ENCODE measurements around the gene PTX3. TPM values are rescaled to one million over a fixed set of nuclear protein-coding genes. Genes with fewer than 3 reads are reported as not detected.

Gene PTX3
- total RNA-seq, 4 donors from 2014 or later, result 2.1 to 132 (median 5.1) TPM

GRCh38 chr3:157443905-157444796 is 7.5 kb downstream of the PTX3 start:
- H3K4me1 ChIP-seq, result peaks cover 0 to 5% (median 0%) of the 10 kb centered on the region in 4 donors
- H3K27me3 ChIP-seq, result no peaks in the 10 kb centered on the region
- intact Hi-C loops (cut with DNase I), result loop anchor here (5.0 kb wide), 1 partner anchor 237 kb away; no protein-coding TSS in a partner anchor
- H3K9me3 ChIP-seq, result no peaks in the 10 kb centered on the region
- no peak for DNase-seq (ENCODE audit: extremely low spot score)
- no peak overlapping the region for H3K4me3 ChIP-seq
- no peak for TF ChIP-seq POLR2AphosphoS5 (IDR thresholded peaks at IDR 0.05)
- TF ChIP-seq CTCF (IDR thresholded peaks at IDR 0.05), result no peak
- TF ChIP-seq EP300 (IDR thresholded peaks at IDR 0.05), result no peak
- TF ChIP-seq POLR2A (IDR thresholded peaks at IDR 0.05; ENCODE audit: low read depth), result no peak
- no peaks in the 10 kb centered on the region for H3K36me3 ChIP-seq
- no peak overlapping the region for H3K27ac ChIP-seq (replicated peaks in 1 of 4)
- 72% methylated on average over 3 of the region's 3 CpGs for WGBS

- Histone ChIP-seq H3K9me3 (no peaks in the 10 kb centered on the region), H3K36me3 (no peaks in the 10 kb centered on the region), H3K27ac (replicated peaks in 1 of 4) (no peak overlapping the region), H3K4me3 (no peak overlapping the region), H3K27me3 (no peaks in the 10 kb centered on the region), H3K4me1 (no peaks in the 10 kb centered on the region)
- no peak for TF ChIP-seq CTCF (IDR thresholded peaks at IDR 0.05)
- TF ChIP-seq POLR2AphosphoS5 (IDR thresholded peaks at IDR 0.05), result no peak
- TF ChIP-seq POLR2A (IDR thresholded peaks at IDR 0.05; ENCODE audit: low read depth), result no peak
- TF ChIP-seq EP300 (IDR thresholded peaks at IDR 0.05), result no peak
- WGBS, result 83% methylated on average over 1 of the region's 1 CpG
- DNase-seq (ENCODE audit: extremely low spot score), result no peak
- intact Hi-C loops (cut with DNase I), result loop anchor here (5.0 kb wide), 1 partner anchor 237 kb away; no protein-coding TSS in a partner anchor
These were observed 8.1 kb downstream of the PTX3 start for GRCh38 chr3:157444797-157445184.

DNA sequence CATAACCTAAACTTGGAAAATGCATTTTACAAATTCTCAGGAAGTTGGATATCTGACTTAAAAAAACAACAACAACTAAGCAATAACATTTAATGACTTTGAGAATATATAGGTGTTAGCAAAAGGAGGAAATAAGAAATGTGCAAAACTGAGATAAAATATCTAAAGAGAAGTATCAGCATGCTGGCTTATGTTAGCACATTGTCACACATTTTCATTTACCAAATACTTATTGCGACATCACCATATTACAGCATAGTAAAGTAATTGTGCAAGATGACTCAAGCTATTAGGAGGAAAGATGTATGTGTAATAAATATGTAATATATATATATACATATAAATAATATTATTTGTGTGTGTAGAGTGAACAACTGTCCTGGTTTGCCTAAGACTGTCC is 9.2 kb downstream of the PTX3 start:
- Histone ChIP-seq H3K9me3 (no peaks in the 10 kb centered on the region), H3K27ac (replicated peaks in 1 of 4) (no peak overlapping the region), H3K27me3 (no peaks in the 10 kb centered on the region), H3K4me1 (no peaks in the 10 kb centered on the region), H3K4me3 (no peak overlapping the region), H3K36me3 (no peaks in the 10 kb centered on the region)
- TF ChIP-seq POLR2AphosphoS5 (IDR thresholded peaks at IDR 0.05), result no peak
- TF ChIP-seq EP300 (IDR thresholded peaks at IDR 0.05), result no peak
- no peak for TF ChIP-seq CTCF (IDR thresholded peaks at IDR 0.05)
- TF ChIP-seq POLR2A (IDR thresholded peaks at IDR 0.05; ENCODE audit: low read depth), result no peak
- WGBS, result 92% methylated on average over 1 of the region's 1 CpG
- intact Hi-C loops (cut with DNase I), result no loop called here
- DNase-seq (ENCODE audit: extremely low spot score), result no peak

DNA sequence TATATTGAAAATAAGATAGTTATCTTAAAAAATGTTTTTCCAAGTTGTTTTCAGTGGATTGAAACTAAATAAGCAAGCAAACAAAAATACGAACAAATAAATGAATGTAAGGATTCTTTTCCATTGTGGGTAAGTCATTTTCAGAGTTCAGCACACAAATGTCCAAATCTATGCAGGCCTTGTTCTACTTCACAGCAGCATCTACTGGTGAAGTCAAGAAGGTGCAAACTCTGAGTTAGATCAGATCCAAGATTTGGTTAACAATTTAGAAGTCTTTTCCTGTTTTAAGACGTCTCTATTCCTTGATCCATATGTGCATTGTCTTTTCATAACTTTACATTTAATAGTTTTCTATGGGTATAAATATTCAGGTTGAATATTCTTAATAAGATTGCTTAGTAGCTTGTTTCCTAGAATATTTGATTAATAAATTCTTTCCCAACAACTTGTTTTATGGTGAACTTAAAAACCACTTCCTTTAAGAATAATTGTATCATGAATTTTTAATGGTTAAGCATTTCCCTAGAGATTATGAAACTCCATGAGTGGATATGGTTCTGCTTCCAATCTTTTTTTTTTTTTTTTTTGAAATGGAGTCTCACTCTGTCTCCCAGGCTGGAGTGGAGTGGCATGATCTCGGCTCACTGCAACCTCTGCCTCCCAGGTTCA is 10.5 kb downstream of the PTX3 start:
- Histone ChIP-seq H3K27me3 (no peaks in the 10 kb centered on the region), H3K27ac (replicated peaks in 1 of 4) (no peak overlapping the region), H3K4me3 (no peak overlapping the region), H3K4me1 (no peaks in the 10 kb centered on the region), H3K9me3 (no peaks in the 10 kb centered on the region), H3K36me3 (no peaks in the 10 kb centered on the region)
- TF ChIP-seq CTCF (IDR thresholded peaks at IDR 0.05) (peak; percentile 29 to 50 (median 34)), POLR2AphosphoS5 (IDR thresholded peaks at IDR 0.05) (no peak)
- DNase-seq (ENCODE audit: extremely low spot score), result no peak
- intact Hi-C loops (cut with DNase I), result no loop called here
- 48% methylated on average over 3 of the region's 3 CpGs for WGBS

Measured in esophagus muscularis mucosa (tissue), 4 donors.